GM21360 (cell line): Measurements from ENCODE around the gene MED25.

Experiments used
- ATAC-seq: cut with Tn5 transposase; IDR thresholded peaks from one replicate; pipeline ENCODE4 v1.9.1; 2021; ENCODE audit warnings: mild to moderate bottlenecking, moderate library complexity; ENCODE audit not compliant: unreplicated experiment

The MED25 gene

GRCh38 chr19:49798574-49798973 lies 19.5 kb upstream of the MED25 start:
- ATAC-seq, result no peak

DNA sequence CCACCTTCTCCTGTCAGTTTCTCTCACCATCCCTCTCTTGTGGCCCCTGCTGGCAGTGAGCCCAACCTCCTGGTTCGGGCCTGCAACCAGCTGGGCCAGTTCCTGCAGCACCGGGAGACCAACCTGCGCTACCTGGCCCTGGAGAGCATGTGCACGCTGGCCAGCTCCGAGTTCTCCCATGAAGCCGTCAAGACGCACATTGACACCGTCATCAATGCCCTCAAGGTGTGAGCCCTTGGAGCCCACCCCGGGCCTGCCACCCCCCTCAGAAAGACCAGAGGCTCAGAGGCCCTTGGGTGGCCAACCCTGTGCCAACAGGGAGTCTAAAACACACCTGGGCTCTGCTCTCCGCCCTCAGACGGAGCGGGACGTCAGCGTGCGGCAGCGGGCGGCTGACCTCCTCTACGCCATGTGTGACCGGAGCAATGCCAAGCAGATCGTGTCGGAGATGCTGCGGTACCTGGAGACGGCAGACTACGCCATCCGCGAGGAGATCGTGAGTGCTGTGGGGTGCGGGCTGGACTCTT lies 18.8 kb upstream of the MED25 start:
- no peak for ATAC-seq

DNA sequence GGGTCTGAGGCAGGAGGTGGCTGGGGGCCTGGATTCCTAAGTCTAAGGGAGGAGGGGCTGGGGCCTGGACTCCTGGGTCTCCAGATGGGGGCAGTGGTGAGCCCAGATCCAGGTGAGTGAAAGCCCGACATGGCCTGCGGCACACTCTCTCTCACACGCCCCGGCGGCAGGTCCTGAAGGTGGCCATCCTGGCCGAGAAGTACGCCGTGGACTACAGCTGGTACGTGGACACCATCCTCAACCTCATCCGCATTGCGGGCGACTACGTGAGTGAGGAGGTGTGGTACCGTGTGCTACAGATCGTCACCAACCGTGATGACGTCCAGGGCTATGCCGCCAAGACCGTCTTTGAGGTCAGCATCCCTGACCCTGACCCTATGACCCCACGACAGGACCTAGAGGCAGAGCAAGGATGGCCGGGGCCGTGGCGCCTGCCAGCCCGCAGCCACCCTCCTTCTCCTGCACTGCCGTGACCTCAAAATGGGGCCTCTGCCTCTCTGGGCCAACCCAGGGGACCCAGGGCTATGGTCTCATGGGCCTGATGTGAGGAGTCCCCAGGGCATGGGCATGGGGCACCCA lies 18.2 kb upstream of the MED25 start:
- ATAC-seq, result no peak

DNA sequence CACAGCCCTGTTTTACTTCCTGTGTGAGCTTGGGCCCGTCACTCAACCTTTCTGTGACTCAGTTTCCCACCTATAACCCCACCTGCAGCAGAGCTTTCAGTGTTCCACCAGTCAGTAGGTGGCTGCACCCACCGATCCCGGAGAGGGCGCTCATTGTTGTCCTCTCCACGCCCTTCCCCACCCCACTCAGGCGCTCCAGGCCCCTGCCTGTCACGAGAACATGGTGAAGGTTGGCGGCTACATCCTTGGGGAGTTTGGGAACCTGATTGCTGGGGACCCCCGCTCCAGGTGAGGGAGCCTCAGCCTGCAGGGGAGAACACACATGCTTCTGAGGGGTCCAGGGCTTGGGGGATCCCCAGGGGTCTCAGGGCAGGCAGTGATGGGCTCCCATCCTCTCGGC lies 17.3 kb upstream of the MED25 start:
- ATAC-seq, result no peak

DNA sequence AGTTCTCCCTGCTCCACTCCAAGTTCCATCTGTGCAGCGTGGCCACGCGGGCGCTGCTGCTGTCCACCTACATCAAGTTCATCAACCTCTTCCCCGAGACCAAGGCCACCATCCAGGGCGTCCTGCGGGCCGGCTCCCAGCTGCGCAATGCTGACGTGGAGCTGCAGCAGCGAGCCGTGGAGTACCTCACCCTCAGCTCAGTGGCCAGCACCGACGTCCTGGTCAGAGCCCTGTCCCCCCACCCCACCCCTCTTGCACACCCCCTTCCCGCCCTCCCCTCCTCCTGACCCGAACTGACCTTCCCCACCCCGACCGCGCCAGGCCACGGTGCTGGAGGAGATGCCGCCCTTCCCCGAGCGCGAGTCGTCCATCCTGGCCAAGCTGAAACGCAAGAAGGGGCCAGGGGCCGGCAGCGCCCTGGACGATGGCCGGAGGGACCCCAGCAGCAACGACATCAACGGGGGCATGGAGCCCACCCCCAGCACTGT lies 16.6 kb upstream of the MED25 start:
- no peak for ATAC-seq

- no peak for ATAC-seq
Measured at GRCh38 chr19:49801966-49802661, 16.0 kb upstream of the MED25 start.

DNA sequence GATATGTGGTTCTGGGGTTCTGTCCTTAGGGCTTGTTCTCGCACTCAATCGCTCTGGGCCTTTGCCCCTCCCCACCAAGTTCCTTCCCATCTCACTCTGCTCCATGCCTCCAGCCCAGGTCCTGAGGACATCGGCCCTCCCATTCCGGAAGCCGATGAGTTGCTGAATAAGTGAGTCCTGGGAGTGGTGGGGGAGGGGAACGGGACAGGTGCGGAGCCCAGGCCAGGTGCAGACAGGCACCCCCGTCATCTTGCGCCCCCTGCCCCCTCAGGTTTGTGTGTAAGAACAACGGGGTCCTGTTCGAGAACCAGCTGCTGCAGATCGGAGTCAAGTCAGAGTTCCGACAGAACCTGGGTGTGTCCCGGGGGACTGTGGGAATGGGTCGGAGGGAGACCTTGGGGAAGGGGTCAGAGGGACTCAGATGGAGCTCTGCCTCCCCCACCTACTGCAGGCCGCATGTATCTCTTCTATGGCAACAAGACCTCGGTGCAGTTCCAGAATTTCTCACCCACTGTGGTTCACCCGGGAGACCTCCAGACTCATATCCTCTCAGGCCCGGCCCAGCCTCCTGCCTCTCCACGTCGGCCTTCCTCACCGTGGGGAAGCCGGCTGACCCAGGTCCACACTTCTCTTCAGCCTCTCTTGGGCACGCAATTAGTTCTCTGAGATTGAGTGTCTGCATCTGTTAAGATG lies 15.1 kb upstream of the MED25 start:
- no peak for ATAC-seq

DNA sequence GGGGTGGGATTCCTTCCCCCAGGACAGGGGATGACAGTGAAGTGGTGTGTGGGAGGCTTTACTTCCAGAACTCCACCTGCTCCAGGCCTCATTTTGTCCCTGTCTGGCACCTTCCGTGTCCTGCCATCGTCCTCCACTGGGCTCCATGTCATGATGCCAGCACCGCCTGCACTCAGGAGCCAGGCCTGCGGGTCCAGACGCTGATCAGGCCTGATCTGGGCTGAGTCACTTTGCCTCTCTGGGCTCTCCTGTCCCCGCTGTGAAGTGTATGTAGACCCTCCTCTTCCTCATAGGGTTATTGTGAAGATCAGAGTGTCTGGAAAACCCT lies 14.6 kb upstream of the MED25 start:
- ATAC-seq, result no peak

GRCh38 chr19:49805822-49806619 lies 12.1 kb upstream of the MED25 start:
- ATAC-seq, result no peak

GRCh38 chr19:49806620-49806959 lies 11.5 kb upstream of the MED25 start:
- no peak for ATAC-seq

DNA sequence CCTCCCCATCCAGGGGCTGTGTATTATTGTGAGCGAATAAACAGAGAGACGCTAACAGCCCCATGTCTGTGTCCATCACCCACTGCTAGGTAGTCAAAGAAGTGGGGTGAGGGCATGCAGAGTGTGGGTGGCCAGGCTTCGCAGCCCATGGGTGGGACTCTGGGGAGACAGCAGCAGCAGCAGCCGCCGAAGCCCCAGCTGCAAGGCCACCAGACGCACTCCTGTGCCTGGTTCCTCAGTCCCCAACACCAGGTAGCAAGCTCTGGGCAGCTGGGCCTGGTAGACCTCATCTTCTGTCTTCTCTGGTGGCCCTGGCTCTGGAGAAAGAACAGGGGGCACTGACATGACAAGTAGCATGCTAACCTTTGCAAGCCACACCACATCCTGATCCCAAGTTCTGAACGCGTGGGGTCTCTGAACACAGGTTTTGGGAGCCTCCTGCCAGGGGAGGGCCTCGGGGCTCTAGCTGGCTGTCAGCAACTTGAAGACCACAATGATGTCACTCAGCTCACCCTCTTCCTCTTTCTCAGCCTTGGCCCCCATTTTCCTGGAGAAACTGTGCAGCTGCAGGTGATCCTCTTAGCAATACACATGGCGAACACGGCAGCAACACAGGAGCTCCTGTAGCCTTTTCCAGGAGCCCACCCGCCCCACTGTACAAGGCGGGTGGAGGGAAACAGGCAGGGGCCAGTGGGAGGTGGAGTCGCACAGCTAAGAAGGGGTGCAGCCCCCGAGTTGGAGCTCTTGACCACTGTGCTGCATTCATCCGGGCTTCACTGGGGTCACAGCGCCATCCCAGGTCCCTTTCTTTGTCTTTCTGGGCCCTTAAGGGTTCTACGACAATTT lies 10.8 kb upstream of the MED25 start:
- ATAC-seq, result no peak

DNA sequence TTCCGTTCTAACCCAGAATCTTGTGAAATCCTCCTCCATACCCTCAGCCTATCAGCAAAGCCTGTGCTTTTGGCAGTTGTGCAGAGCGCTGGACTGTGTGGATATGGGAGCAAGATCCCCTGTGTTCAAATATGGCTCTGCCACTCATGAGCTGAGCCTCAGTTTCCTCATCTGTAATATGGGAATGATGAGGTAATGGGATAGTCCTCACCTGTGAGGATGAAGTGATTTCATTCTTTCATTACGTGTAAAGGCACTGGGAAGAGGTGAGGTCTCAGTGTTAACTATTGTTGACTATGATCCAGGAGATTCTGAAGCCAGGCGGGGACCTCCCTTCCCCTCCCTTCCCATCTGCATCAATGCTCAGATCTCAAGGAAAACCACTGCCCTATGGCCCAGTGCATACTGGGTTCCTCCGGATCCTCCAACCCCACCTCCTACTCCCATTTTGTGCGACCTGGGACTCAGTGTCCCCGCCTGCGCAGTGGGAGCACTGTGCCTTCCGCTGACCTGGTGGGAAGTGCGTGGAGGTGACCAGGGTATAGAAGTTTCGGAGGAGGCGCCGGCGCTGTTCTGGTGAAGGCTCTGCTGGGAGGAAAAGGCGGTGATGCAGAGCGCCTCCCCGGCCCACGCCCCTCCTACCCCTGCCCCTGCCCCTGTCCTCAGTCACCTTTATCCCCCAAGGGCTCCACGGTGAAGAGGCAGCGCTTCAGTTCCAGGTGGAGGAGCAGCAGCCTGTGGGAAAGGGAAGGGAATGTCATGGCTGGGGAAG lies 10.0 kb upstream of the MED25 start:
- no peak for ATAC-seq

- no peak for ATAC-seq
Measured at GRCh38 chr19:49808711-49809159, 9.4 kb upstream of the MED25 start.

GRCh38 chr19:49809160-49809940 lies 8.7 kb upstream of the MED25 start:
- no peak for ATAC-seq

GRCh38 chr19:49809941-49810389 lies 8.1 kb upstream of the MED25 start:
- no peak for ATAC-seq

- no peak for ATAC-seq
Measured at GRCh38 chr19:49811328-49811727, 6.8 kb upstream of the MED25 start.

DNA sequence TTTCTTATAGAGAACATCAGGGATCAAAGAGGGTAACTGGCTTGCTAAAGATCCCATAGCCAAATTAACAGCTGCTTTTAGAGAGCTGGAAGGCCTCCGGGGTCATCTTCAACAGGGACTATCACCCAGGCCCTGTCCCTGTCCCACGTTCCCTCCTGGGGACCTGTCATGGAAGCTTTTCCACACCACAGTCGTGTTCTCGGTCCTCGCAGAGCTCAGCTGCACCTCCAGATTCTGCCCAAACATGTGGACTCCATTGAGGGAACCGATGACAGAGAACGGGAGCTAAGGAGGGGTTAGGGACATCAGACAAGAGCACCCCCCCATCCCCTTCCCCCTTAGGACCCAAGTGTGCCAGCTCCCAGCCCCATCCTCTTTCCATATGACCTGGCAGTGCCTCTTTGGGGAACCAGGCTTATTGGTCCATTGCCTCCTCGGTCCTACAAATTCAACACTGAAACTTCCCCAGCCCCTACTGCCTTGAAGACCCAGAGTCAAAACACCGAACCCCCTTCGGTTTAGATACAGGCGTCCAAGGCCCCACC lies 5.6 kb upstream of the MED25 start:
- no peak for ATAC-seq
